ENCODE results near the gene ZNF469.
"Not testable (repeated sequence)": the region's sequence is repeated elsewhere in the genome, so short reads cannot be mapped to it uniquely, and the experiment has no call there.

Gene ZNF469

DNA sequence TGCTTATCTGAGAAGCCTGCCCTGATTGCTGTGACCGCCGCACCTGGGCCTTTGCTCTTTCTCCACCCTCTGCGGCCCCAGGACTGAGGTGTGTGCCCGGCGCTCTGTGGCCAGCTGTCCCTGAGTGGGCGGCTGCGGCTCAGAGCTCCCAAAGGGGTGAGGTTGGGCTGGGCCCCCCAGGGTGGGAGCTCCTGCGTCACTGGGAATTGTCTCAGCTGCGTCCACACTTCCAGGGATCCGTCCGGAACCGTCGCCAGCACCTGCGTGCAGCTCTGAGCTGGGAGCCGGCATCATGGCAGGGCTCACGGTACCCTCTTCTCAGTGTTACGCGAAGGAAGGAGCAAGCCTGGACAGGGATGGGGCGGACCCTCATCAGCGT is 24.3 kb downstream of the ZNF469 start:
- ATAC-seq (ENCODE audit: low read depth) (no peak), DNase-seq (ENCODE audit: low spot score in 2 of 2) (no peak)
- Mint-ChIP-seq H3K27ac (no peak overlapping the region), H3K4me3 (no peak overlapping the region), H3K36me3 (no peaks in the 10 kb centered on the region), H3K9me3 (no peaks in the 10 kb centered on the region), H3K4me1 (peaks cover 6% of the 10 kb centered on the region), H3K27me3 (peaks cover 8% of the 10 kb centered on the region)

GRCh38 chr16:88407807-88408206 is 25.0 kb downstream of the ZNF469 start:
- H3K4me1 Mint-ChIP-seq = peaks cover 6% of the 10 kb centered on the region
- ATAC-seq (ENCODE audit: low read depth) = no peak
- H3K9me3 Mint-ChIP-seq = no peaks in the 10 kb centered on the region
- H3K27ac Mint-ChIP-seq = no peak overlapping the region
- no peaks in the 10 kb centered on the region for H3K36me3 Mint-ChIP-seq
- no peak for DNase-seq (ENCODE audit: low spot score in 2 of 2)
- no peak overlapping the region for H3K4me3 Mint-ChIP-seq
- peaks cover 12% of the 10 kb centered on the region for H3K27me3 Mint-ChIP-seq

DNA sequence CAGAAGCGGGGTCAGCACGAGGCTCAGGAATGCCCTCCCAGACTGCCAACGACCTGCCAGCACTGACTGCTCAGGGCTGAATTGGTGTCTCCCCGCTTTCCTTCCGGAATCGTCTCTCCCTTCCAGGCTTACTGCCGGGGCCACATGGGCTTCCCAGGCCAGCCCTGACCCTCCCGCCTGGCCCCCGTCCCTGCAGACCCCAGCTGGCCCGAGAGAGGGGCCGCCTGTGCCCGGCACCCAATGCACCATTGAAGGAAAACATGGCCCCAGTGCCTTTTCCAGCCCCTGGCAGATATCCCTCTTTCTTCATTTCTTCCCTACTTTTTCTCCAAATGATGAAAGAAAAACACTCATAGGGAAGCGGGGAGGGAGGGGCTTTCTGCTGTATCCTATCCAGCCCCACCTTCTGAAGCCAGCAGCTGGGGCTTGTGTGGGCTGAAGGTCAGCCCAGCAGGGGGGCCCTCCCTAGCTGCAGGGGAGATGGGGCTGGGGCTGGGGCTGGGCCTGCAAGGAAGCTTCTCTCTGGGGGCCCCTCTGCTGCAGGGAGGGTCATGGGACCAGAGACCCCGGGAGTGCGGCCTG is 25.9 kb downstream of the ZNF469 start:
- Mint-ChIP-seq H3K4me1 (peaks cover 6% of the 10 kb centered on the region), H3K27ac (no peak overlapping the region), H3K27me3 (peaks cover 12% of the 10 kb centered on the region), H3K4me3 (no peak overlapping the region), H3K36me3 (no peaks in the 10 kb centered on the region), H3K9me3 (no peaks in the 10 kb centered on the region)
- DNase-seq (ENCODE audit: low spot score in 2 of 2) (no peak), ATAC-seq (ENCODE audit: low read depth) (no peak)

- Mint-ChIP-seq H3K4me3 (no peak overlapping the region), H3K36me3 (no peaks in the 10 kb centered on the region), H3K27ac (no peak overlapping the region), H3K27me3 (peaks cover 9% of the 10 kb centered on the region), H3K9me3 (no peaks in the 10 kb centered on the region), H3K4me1 (peaks cover 6% of the 10 kb centered on the region)
- no peak for ATAC-seq (ENCODE audit: low read depth)
- DNase-seq (ENCODE audit: low spot score in 2 of 2) = no peak
Measured at GRCh38 chr16:88409296-88410065, 26.7 kb downstream of the ZNF469 start.

- H3K4me3 Mint-ChIP-seq; DNase-seq (ENCODE audit: low spot score in 2 of 2); ATAC-seq (ENCODE audit: low read depth); H3K36me3 Mint-ChIP-seq; H3K9me3 Mint-ChIP-seq; H3K27ac Mint-ChIP-seq; H3K27me3 Mint-ChIP-seq; H3K4me1 Mint-ChIP-seq: not testable (repeated sequence)
Measured at GRCh38 chr16:88410297-88410968, 27.7 kb downstream of the ZNF469 start.

DNA sequence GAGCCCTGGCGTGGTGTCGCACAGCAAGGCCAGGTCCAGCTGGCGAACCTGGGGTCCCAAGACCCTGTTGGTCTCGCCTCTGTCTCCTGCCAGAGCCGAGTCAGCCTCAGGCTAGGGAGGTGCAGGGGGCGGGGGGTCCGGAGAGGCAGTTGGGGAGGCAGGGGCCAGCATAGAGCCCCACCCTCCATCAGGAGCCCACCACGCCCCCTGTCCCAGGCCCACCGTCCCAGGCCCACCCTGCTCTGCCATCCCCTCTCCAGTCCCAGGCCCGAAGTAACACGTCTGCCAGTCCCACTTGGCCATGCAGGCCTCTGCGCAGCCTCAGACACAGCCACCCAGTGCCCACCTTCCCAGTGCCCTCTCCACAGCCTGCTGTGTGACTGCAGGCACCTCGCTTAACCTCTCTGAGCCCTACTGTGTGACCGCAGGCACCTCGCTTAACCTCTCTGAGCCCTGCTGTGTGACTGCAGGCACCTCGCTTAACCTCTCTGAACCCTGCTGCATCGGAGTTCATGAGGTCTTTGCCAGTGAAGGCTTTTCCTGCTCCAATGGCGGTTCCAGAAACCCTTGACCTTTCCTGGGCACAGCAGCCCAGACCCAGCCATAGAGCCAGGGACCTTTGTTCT is 29.3 kb downstream of the ZNF469 start:
- H3K27ac Mint-ChIP-seq = no peak overlapping the region
- H3K4me1 Mint-ChIP-seq = peaks cover 6% of the 10 kb centered on the region
- no peak overlapping the region for H3K4me3 Mint-ChIP-seq
- H3K36me3 Mint-ChIP-seq = no peaks in the 10 kb centered on the region
- DNase-seq (ENCODE audit: low spot score in 2 of 2) = no peak
- ATAC-seq (ENCODE audit: low read depth) = no peak
- H3K27me3 Mint-ChIP-seq = peaks cover 7% of the 10 kb centered on the region
- H3K9me3 Mint-ChIP-seq = no peaks in the 10 kb centered on the region

GRCh38 chr16:88412766-88413165 is 30.0 kb downstream of the ZNF469 start:
- ATAC-seq (ENCODE audit: low read depth) = no peak
- H3K4me1 Mint-ChIP-seq = peaks cover 3% of the 10 kb centered on the region
- no peak overlapping the region for H3K4me3 Mint-ChIP-seq
- H3K9me3 Mint-ChIP-seq = no peaks in the 10 kb centered on the region
- peaks cover 7% of the 10 kb centered on the region for H3K27me3 Mint-ChIP-seq
- no peak overlapping the region for H3K27ac Mint-ChIP-seq
- no peak for DNase-seq (ENCODE audit: low spot score in 2 of 2)
- H3K36me3 Mint-ChIP-seq = no peaks in the 10 kb centered on the region

GRCh38 chr16:88413231-88413630 is 30.5 kb downstream of the ZNF469 start:
- DNase-seq (ENCODE audit: low spot score in 2 of 2) (no peak), ATAC-seq (ENCODE audit: low read depth) (no peak)
- H3K9me3 Mint-ChIP-seq = no peaks in the 10 kb centered on the region
- H3K4me1 Mint-ChIP-seq = no peaks in the 10 kb centered on the region
- H3K27ac Mint-ChIP-seq = no peak overlapping the region
- H3K4me3 Mint-ChIP-seq = no peak overlapping the region
- H3K36me3 Mint-ChIP-seq = no peaks in the 10 kb centered on the region
- peaks cover 7% of the 10 kb centered on the region for H3K27me3 Mint-ChIP-seq

GRCh38 chr16:88413631-88414030 is 30.9 kb downstream of the ZNF469 start:
- Mint-ChIP-seq H3K4me1 (no peaks in the 10 kb centered on the region), H3K27me3 (peaks cover 7% of the 10 kb centered on the region), H3K27ac (no peak overlapping the region), H3K36me3 (no peaks in the 10 kb centered on the region), H3K4me3 (no peak overlapping the region), H3K9me3 (no peaks in the 10 kb centered on the region)
- DNase-seq (ENCODE audit: low spot score in 2 of 2) = no peak
- ATAC-seq (ENCODE audit: low read depth) = no peak

- DNase-seq (ENCODE audit: low spot score in 2 of 2) (no peak), ATAC-seq (ENCODE audit: low read depth) (no peak)
- Mint-ChIP-seq H3K9me3 (no peaks in the 10 kb centered on the region), H3K4me1 (no peaks in the 10 kb centered on the region), H3K27ac (no peak overlapping the region), H3K36me3 (no peaks in the 10 kb centered on the region), H3K27me3 (peaks cover 7% of the 10 kb centered on the region), H3K4me3 (no peak overlapping the region)
Measured at GRCh38 chr16:88414521-88415380, 32.0 kb downstream of the ZNF469 start.

DNA sequence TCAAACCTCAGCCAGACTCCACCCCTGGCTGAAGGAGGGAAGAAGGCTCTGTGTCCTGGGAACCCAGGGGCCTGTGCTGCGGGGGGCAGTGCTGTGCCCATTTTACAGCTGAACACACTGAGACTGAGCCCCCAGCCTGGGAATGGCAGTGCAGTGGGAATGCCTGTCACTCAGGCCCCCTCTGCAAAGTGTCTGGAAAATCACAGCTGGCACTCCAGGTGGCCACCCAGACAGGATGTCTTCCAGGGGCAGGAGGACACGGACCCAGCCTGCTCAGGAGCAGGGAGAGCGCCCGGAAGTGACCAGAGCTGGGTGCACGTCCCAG is 32.6 kb downstream of the ZNF469 start:
- Mint-ChIP-seq H3K27ac (no peak overlapping the region), H3K9me3 (no peaks in the 10 kb centered on the region), H3K36me3 (no peaks in the 10 kb centered on the region), H3K27me3 (peaks cover 7% of the 10 kb centered on the region), H3K4me3 (no peak overlapping the region), H3K4me1 (no peaks in the 10 kb centered on the region)
- ATAC-seq (ENCODE audit: low read depth) = no peak
- DNase-seq (ENCODE audit: low spot score in 2 of 2) = no peak

- Mint-ChIP-seq H3K9me3 (no peaks in the 10 kb centered on the region), H3K36me3 (no peaks in the 10 kb centered on the region), H3K4me3 (no peak overlapping the region), H3K27ac (no peak overlapping the region), H3K27me3 (peaks cover 7% of the 10 kb centered on the region), H3K4me1 (no peaks in the 10 kb centered on the region)
- ATAC-seq (ENCODE audit: low read depth) (no peak), DNase-seq (ENCODE audit: low spot score in 2 of 2) (no peak)
Measured at GRCh38 chr16:88415713-88416323, 33.1 kb downstream of the ZNF469 start.

- ATAC-seq (ENCODE audit: low read depth) (no peak), DNase-seq (ENCODE audit: low spot score in 2 of 2) (no peak)
- Mint-ChIP-seq H3K9me3 (no peaks in the 10 kb centered on the region), H3K36me3 (no peaks in the 10 kb centered on the region), H3K4me1 (no peaks in the 10 kb centered on the region), H3K4me3 (no peak overlapping the region), H3K27me3 (peaks cover 7% of the 10 kb centered on the region), H3K27ac (no peak overlapping the region)
Measured at GRCh38 chr16:88416686-88417085, 33.9 kb downstream of the ZNF469 start.

Measured in memory B cell (primary cell).